NT2/D1 (cell line): ENCODE results near the gene XIRP2.

Experiments
- DNase-seq: peaks from one replicate; pipeline ENCODE4 v3.0.0-alpha.2; 2011; ENCODE audit warnings: low read depth, low spot score
- H3K27me3 ChIP-seq: 2 replicates; pipeline ENCODE4 v1.6.0; 2011; ENCODE audit warnings: mild to moderate bottlenecking; ENCODE audit not compliant: insufficient read length, insufficient read depth
- H3K36me3 ChIP-seq: 2 replicates; pipeline ENCODE4 v1.6.1; 2011; ENCODE audit warnings: mild to moderate bottlenecking, low read length, mixed read lengths; ENCODE audit not compliant: insufficient read depth, insufficient read length
- H3K4me1 ChIP-seq: 2 replicates; pipeline ENCODE4 v1.5.1; 2011; ENCODE audit not compliant: insufficient read depth, insufficient read length
- H3K4me3 ChIP-seq: 2 replicates; pipeline ENCODE4 v1.5.1; 2011; ENCODE audit warnings: low read depth; ENCODE audit not compliant: insufficient read length
- H3K9ac ChIP-seq: 2 replicates; pipeline ENCODE4 v1.6.0; 2011; ENCODE audit warnings: low read depth; ENCODE audit not compliant: insufficient read length
- H3K9me3 ChIP-seq: 2 replicates; pipeline ENCODE4 v1.5.1; 2011; ENCODE audit warnings: mild to moderate bottlenecking, low read length; ENCODE audit not compliant: insufficient read depth
- SUZ12 ChIP-seq: IDR thresholded peaks from 2 replicates; pipeline ENCODE4 v1.6.1; 2011; ENCODE audit not compliant: insufficient read length, insufficient read depth; ENCODE audit errors: extremely low read depth
- YY1 ChIP-seq: IDR thresholded peaks from 2 replicates; pipeline ENCODE4 v1.6.1; 2011; ENCODE audit not compliant: insufficient read length, insufficient read depth
- ZNF274 ChIP-seq: IDR thresholded peaks from 2 replicates; pipeline ENCODE4 v1.6.1; 2011; ENCODE audit warnings: mild to moderate bottlenecking, low read depth, low read length

XIRP2 gene

GRCh38 chr2:167289651-167290410, 401.6 kb downstream of the XIRP2 start:
- H3K9ac ChIP-seq: no peak overlapping the region
- H3K27me3 ChIP-seq: peaks cover 16% of the 10 kb centered on the region
- no peaks in the 10 kb centered on the region for H3K9me3 ChIP-seq
- H3K4me1 ChIP-seq: no peaks in the 10 kb centered on the region
- no peaks in the 10 kb centered on the region for H3K36me3 ChIP-seq
- no peak overlapping the region for H3K4me3 ChIP-seq
- no peak for TF ChIP-seq SUZ12
- no peak for TF ChIP-seq YY1
- no peak for TF ChIP-seq ZNF274
- DNase-seq: no peak

- peaks cover 23% of the 10 kb centered on the region for H3K27me3 ChIP-seq
- peak within 1 kb of the TSS; percentile 82 for H3K9ac ChIP-seq
- peak; percentile 91 for DNase-seq
- no peaks in the 10 kb centered on the region for H3K9me3 ChIP-seq
- H3K4me3 ChIP-seq: peak within 1 kb of the TSS; percentile 81
- TF ChIP-seq YY1: no peak
- TF ChIP-seq ZNF274: no peak
- no peak for TF ChIP-seq SUZ12
- no peaks in the 10 kb centered on the region for H3K4me1 ChIP-seq
- no peaks in the 10 kb centered on the region for H3K36me3 ChIP-seq
Observed at GRCh38 chr2:167292430-167293171, 404.3 kb downstream of the XIRP2 start, which contains the start of gene B3GALT1. TSS of gene B3GALT1 (plus strand) at chr2:167293001.

- H3K4me3 ChIP-seq: peak overlapping the region; percentile 81
- H3K9ac ChIP-seq: peak overlapping the region; percentile 82
- H3K36me3 ChIP-seq: no peaks in the 10 kb centered on the region
- no peaks in the 10 kb centered on the region for H3K9me3 ChIP-seq
- no peaks in the 10 kb centered on the region for H3K4me1 ChIP-seq
- H3K27me3 ChIP-seq: peaks cover 23% of the 10 kb centered on the region
- no peak for DNase-seq
- TF ChIP-seq SUZ12 (no peak), YY1 (no peak), ZNF274 (no peak)
Observed at GRCh38 chr2:167293172-167293781, 405.0 kb downstream of the XIRP2 start.

- Histone ChIP-seq H3K4me1 (no peaks in the 10 kb centered on the region), H3K9me3 (no peaks in the 10 kb centered on the region), H3K36me3 (no peaks in the 10 kb centered on the region), H3K9ac (peak overlapping the region; percentile 62), H3K4me3 (peak overlapping the region; percentile 81), H3K27me3 (peaks cover 23% of the 10 kb centered on the region)
- TF ChIP-seq ZNF274: no peak
- TF ChIP-seq SUZ12: no peak
- no peak for TF ChIP-seq YY1
- peak; percentile 23 for DNase-seq
Observed at GRCh38 chr2:167293943-167294775, 405.9 kb downstream of the XIRP2 start.

- TF ChIP-seq SUZ12 (no peak), YY1 (no peak), ZNF274 (no peak)
- DNase-seq: no peak
Observed at GRCh38 chr2:167294776-167295140, 406.5 kb downstream of the XIRP2 start.

GRCh38 chr2:167297292-167297691, 409.0 kb downstream of the XIRP2 start:
- no peak for DNase-seq
- Histone ChIP-seq H3K27me3 (peaks cover 23% of the 10 kb centered on the region), H3K4me3 (no peak overlapping the region), H3K9me3 (no peaks in the 10 kb centered on the region), H3K9ac (no peak overlapping the region), H3K36me3 (no peaks in the 10 kb centered on the region), H3K4me1 (no peaks in the 10 kb centered on the region)
- no peak for TF ChIP-seq YY1

More at GRCh38 chr2:167294776-167295140, 406.5 kb downstream of the XIRP2 start:
- Histone ChIP-seq H3K36me3 (no peaks in the 10 kb centered on the region), H3K4me3 (no peak overlapping the region), H3K9ac (no peak overlapping the region), H3K4me1 (no peaks in the 10 kb centered on the region), H3K27me3 (peaks cover 23% of the 10 kb centered on the region), H3K9me3 (no peaks in the 10 kb centered on the region)

- no peaks in the 10 kb centered on the region for H3K4me1 ChIP-seq
- H3K4me3 ChIP-seq: no peak overlapping the region
- no peak overlapping the region for H3K9ac ChIP-seq
- peaks cover 23% of the 10 kb centered on the region for H3K27me3 ChIP-seq
- H3K36me3 ChIP-seq: no peaks in the 10 kb centered on the region
- TF ChIP-seq SUZ12 (no peak), YY1 (no peak)
- no peak for DNase-seq
- H3K9me3 ChIP-seq: no peaks in the 10 kb centered on the region
Observed at GRCh38 chr2:167298017-167298416, 409.7 kb downstream of the XIRP2 start.
